ENCODE data around the gene RBPJ. TPM values are rescaled to one million over a fixed set of nuclear protein-coding genes. Genes with fewer than 3 reads are reported as not detected.

Gene RBPJ
- total and polyA plus RNA-seq, 2 of the 8 experiments (the other 6 are each of a cell fraction or from before 2014, with no cell fraction given): 65.5 to 217 TPM

DNA sequence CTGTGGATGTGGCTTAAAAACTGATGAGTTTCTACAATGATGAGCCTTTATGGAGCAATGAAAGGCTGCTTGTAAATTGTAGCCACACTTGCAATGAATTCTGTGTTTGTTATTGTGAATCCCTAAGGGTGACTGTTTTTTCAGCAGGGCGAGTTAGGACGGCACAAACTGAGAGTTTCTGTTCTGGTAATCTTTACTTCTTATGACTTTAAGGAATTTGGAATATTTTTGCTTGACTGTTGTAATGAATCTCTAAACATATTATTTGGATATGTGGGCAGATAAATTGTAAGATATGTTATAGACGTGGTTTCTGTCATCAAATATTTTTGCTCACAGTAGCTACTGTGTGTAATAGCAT is 22.2 kb downstream of the RBPJ start (continued):
- TF ChIP-seq PHF8 (conservative IDR thresholded peaks at IDR 0.05; ENCODE audit: low read depth, low read length) (no peak), CBX8 (IDR thresholded peaks at IDR 0.05; ENCODE audit: borderline replicate concordance, low read depth, low read length) (no peak), SIRT6 (IDR thresholded peaks at IDR 0.05; ENCODE audit: low read length) (no peak), TEAD4 (IDR thresholded peaks at IDR 0.05; ENCODE audit: low read depth, low read length) (no peak)

All from H1 (cell line).